Gastrocnemius medialis (tissue), 4 donors: Measurements from ENCODE around the gene MRM3. TPM values are rescaled to one million over a fixed set of nuclear protein-coding genes. Genes with fewer than 3 reads are reported as not detected.
"Not testable (repeated sequence)": the region's sequence is repeated elsewhere in the genome, so short reads cannot be mapped to it uniquely, and the experiment has no call there.

ENCODE experiments used
- ATAC-seq, 2 donors: fragments of 150-250 bp; one replicate each; pipeline ENCODE4 v1.9.1; 2016
- DNase-seq, 2 donors: peaks; one replicate each; pipeline ENCODE4 v3.0.0-alpha.2; 2019
- H3K27ac ChIP-seq, 4 donors: fragments of 200-600 bp; sonication (generic); 1 replicate in 1 of 4; 2 replicates in 3 of 4; pipeline ENCODE4 v1.5.1; 2016 to 2018; ENCODE audit warnings: mild to moderate bottlenecking in 2 of 4, moderate library complexity in 1 of 4
- H3K27me3 ChIP-seq, 3 donors: fragments of 200-600 bp; sonication (generic) in 2 of 3; 1 replicate in 1 of 3; 2 replicates in 2 of 3; pipeline versions ENCODE4 v1.5.1 to v1.6.0; 2016 to 2019; ENCODE audit warnings: mild to moderate bottlenecking in 1 of 3, moderate library complexity in 1 of 3
- H3K36me3 ChIP-seq, 2 donors: fragments of 200-600 bp; sonication (generic) in 1 of 2; one replicate each; pipeline ENCODE4 v1.5.1; 2017 to 2018
- H3K4me1 ChIP-seq, 2 donors: fragments of 200-600 bp; sonication (generic) in 1 of 2; one replicate each; pipeline ENCODE4 v1.5.1; 2016 to 2017; ENCODE audit warnings: mild to moderate bottlenecking in 2 of 2
- H3K4me3 ChIP-seq, 4 donors: fragments of 200-600 bp; sonication (generic) in 3 of 4; 1 replicate in 1 of 4; 2 replicates in 3 of 4; pipeline ENCODE4 v1.5.1; 2016 to 2019; ENCODE audit warnings: mild to moderate bottlenecking in 2 of 4
- H3K9me3 ChIP-seq, 3 donors: fragments of 200-600 bp; sonication (generic) in 2 of 3; 1 replicate in 1 of 3; 2 replicates in 2 of 3; pipeline ENCODE4 v1.5.1; 2016 to 2019
- CTCF ChIP-seq, 5 experiments: fragments of 450-650 bp in 3 of 5; fragments of 200-600 bp in 2 of 5; sonication (generic) in 2 of 5; IDR thresholded peaks in 4 of 5; conservative IDR thresholded peaks in 1 of 5; 1 replicate in 4 of 5; 2 replicates in 1 of 5; pipeline ENCODE4 v1.5.1; 2016 to 2019; ENCODE audit warnings: antibody characterized with exemption in 5 of 5, mild to moderate bottlenecking in 3 of 5, moderate library complexity in 3 of 5
- POLR2A ChIP-seq, 2 donors: fragments of 450-650 bp; IDR thresholded peaks; one replicate each; pipeline ENCODE4 v1.6.1; 2017; ENCODE audit warnings: antibody characterized with exemption in 2 of 2, mild to moderate bottlenecking in 2 of 2, moderate library complexity in 2 of 2
- in situ Hi-C, 4 donors: fragments of 200-750 bp; cut with MboI; loops; one replicate each; pipeline versions ENCODE4 v1.15.0 to v1.8.0; 2017; ENCODE audit warnings: low sequenced_read_pairs in 4 of 4
- intact Hi-C: fragments of 100-400 bp; cut with DNase I; formaldehyde crosslinking; loops from one replicate; pipeline ENCODE4 v1.15.1; 2023; ENCODE audit warnings: low total_unique reads
- total RNA-seq, 4 donors: library from RNA; depleted of rRNA; stranded (reverse); fragments of >200 nt; gene quantifications; one replicate each; pipeline versions ENCODE4 v1.1.0 to v1.2.3, GENCODE V29; 2016

Gene MRM3
- total RNA-seq, 4 donors from 2014 or later: 24.2 to 58.2 (median 33.0) TPM

- no peak for DNase-seq
- Histone ChIP-seq H3K27ac (no peak overlapping the region), H3K36me3 (peaks cover 0 to 24% of the 10 kb centered on the region in 2 donors), H3K4me1 (peaks cover 5 to 22% of the 10 kb centered on the region in 2 donors), H3K4me3 (no peak overlapping the region), H3K9me3 (no peaks in the 10 kb centered on the region), H3K27me3 (no peaks in the 10 kb centered on the region)
- ATAC-seq: no peak
- TF ChIP-seq CTCF (IDR thresholded peaks at IDR 0.05 in 4 of 5, conservative IDR thresholded peaks at IDR 0.05 in 1 of 5) (no peak), POLR2A (IDR thresholded peaks at IDR 0.05) (no peak)
- intact Hi-C loops (no loop called here), in situ Hi-C loops (no loop called here)
Observed at GRCh38 chr17:826778-827177, 44.6 kb downstream of the MRM3 start.

GRCh38 chr17:828761-829160 lies 46.6 kb downstream of the MRM3 start:
- Histone ChIP-seq H3K27me3 (no peaks in the 10 kb centered on the region), H3K4me3 (no peak overlapping the region), H3K36me3 (peaks cover 0 to 6% of the 10 kb centered on the region in 2 donors), H3K9me3 (no peaks in the 10 kb centered on the region), H3K27ac (no peak overlapping the region), H3K4me1 (peaks cover 5 to 26% of the 10 kb centered on the region in 2 donors)
- DNase-seq (no peak), ATAC-seq (no peak)
- TF ChIP-seq CTCF (IDR thresholded peaks at IDR 0.05 in 4 of 5, conservative IDR thresholded peaks at IDR 0.05 in 1 of 5): no peak
- no peak for TF ChIP-seq POLR2A (IDR thresholded peaks at IDR 0.05)
- intact Hi-C loops (no loop called here), in situ Hi-C loops (no loop called here)

GRCh38 chr17:829614-830013 lies 47.5 kb downstream of the MRM3 start:
- H3K36me3 ChIP-seq, DNase-seq, ATAC-seq, H3K9me3 ChIP-seq, H3K4me3 ChIP-seq, in situ Hi-C loops, H3K27me3 ChIP-seq, intact Hi-C loops: not testable (repeated sequence)
- Histone ChIP-seq H3K4me1 (peaks cover 6 to 28% of the 10 kb centered on the region in 2 donors), H3K27ac (peak overlapping the region in 3 of 4 donors; percentile 47 to 71 (median 52))

GRCh38 chr17:830381-830780 lies 48.2 kb downstream of the MRM3 start:
- no peak for TF ChIP-seq CTCF (IDR thresholded peaks at IDR 0.05 in 4 of 5, conservative IDR thresholded peaks at IDR 0.05 in 1 of 5)
- TF ChIP-seq POLR2A (IDR thresholded peaks at IDR 0.05): no peak
- in situ Hi-C loops: no loop called here

GRCh38 chr17:830950-831349 lies 48.8 kb downstream of the MRM3 start:
- Histone ChIP-seq H3K4me3 (no peak overlapping the region), H3K27me3 (no peaks in the 10 kb centered on the region), H3K27ac (peak overlapping the region in 3 of 4 donors; percentile 47 to 71 (median 52)), H3K9me3 (no peaks in the 10 kb centered on the region), H3K4me1 (peaks cover 16 to 34% of the 10 kb centered on the region in 2 donors), H3K36me3 (no peaks in the 10 kb centered on the region)
- ATAC-seq (no peak), DNase-seq (no peak)
- TF ChIP-seq POLR2A (IDR thresholded peaks at IDR 0.05): no peak
- no peak for TF ChIP-seq CTCF (IDR thresholded peaks at IDR 0.05 in 4 of 5, conservative IDR thresholded peaks at IDR 0.05 in 1 of 5)
- in situ Hi-C loops (no loop called here), intact Hi-C loops (no loop called here)

More at GRCh38 chr17:830381-830780, 48.2 kb downstream of the MRM3 start:
- Histone ChIP-seq H3K27ac (peak overlapping the region; percentile 47 to 71 (median 56)), H3K4me3 (no peak overlapping the region), H3K9me3 (no peaks in the 10 kb centered on the region), H3K27me3 (no peaks in the 10 kb centered on the region), H3K36me3 (peaks cover 0 to 6% of the 10 kb centered on the region in 2 donors), H3K4me1 (peaks cover 14 to 31% of the 10 kb centered on the region in 2 donors)
- ATAC-seq: peak; percentile 16 to 22
- no peak for DNase-seq
- intact Hi-C loops: no loop called here
